Hematopoietic multipotent progenitor cell treated with erythropoietin and hydrocortisone succinate and interleukin-3 and kit ligand, for 6 days (in vitro differentiated cells): ENCODE results near the gene SLC46A3.

ENCODE experiments used
- DNase-seq: peaks from one replicate; pipeline ENCODE4 v3.0.0-alpha.2; 2015

SLC46A3 gene

DNA sequence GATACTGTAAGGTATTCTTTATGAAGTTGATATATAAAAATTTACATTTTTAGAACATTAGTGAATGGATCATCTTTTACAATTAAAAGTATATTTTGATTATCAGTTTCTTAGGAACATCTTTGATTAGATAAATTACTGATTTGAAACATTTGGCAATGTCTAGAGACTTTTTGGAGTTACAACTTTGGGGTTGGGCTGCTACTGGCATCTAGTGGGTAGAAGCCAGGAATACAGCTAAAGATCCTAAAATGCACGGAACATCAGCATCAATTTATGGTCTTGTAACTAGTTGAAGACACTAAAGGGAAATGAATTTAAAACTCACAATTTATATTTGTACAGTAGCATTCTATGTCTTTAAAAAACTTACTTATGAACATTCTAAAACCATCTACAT lies 40.0 kb downstream of the SLC46A3 start:
- peak; percentile 27 for DNase-seq

DNA sequence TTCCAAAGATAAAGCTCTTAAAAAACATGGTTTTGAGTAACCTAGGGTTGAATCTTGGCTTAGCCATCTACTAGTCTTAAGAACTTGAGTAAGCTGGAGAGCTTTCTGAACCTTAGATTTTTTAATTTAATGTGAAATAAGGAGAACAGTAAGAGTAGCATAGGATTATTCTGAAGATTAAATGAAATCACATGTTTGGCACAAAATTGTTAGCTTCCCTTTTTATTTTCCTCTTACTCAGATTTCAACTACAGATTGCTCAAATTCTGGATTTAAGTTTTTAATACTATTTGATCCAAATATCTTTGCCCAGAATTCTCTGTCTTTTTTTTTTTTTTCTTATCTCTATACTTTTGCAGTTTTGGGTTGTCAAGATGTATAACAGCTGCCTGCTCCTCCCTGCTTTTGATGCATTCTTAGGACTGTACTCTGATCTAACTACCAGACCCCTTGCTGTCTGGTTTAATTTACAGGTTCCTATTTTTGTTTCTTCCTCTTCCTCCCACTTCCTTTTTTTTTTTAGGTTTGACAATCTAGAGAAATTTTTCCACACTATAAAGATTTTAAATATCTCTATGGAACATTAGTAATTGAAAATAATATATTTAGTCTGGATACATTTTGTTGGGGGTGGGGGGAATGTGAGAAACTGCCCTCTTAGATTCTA lies 47.5 kb downstream of the SLC46A3 start:
- no peak for DNase-seq

DNA sequence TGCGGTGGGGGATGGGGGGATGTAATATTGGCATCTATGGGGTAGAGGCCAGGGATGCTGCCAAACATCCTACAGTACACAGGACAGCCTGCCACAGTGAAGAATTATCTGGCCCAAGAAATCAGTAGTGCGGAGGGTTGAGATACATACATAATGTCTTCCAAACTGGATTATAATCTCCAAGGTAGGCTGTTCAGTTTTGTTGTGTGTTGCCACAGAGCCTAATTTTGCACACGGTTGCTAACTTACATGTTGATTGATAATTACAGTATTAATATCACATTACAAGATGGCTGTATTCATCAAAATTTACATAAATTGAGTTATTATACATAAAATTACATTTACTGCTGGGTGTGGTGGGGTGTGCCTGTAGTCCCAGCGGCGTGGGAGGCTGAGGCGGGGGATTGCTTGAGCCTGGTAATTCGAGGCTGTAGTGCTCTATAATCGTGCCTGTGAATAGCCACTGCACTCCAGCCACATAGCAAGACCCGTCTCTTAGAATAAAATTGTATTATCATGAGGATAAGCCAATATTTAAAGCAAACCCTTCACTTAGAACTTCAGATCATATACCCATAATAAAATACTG lies 51.8 kb downstream of the SLC46A3 start:
- DNase-seq: no peak

DNA sequence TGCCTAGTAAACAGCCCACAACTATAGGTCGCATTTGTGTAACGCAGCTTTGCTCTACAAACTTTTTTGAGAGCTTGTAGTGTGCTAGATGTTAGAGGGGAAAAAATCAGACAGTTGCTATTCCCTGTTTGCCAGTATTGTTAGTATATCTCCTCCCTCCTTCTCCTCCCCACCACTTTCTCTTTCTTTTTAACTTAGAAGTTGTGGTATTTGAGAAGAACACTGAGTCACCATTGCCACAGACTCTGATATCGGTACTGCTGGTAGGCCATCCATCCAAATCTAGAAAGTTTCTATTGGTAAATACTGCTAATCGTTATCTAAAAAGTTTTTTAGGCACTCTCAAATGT lies 59.2 kb downstream of the SLC46A3 start:
- DNase-seq: peak; percentile 63

DNA sequence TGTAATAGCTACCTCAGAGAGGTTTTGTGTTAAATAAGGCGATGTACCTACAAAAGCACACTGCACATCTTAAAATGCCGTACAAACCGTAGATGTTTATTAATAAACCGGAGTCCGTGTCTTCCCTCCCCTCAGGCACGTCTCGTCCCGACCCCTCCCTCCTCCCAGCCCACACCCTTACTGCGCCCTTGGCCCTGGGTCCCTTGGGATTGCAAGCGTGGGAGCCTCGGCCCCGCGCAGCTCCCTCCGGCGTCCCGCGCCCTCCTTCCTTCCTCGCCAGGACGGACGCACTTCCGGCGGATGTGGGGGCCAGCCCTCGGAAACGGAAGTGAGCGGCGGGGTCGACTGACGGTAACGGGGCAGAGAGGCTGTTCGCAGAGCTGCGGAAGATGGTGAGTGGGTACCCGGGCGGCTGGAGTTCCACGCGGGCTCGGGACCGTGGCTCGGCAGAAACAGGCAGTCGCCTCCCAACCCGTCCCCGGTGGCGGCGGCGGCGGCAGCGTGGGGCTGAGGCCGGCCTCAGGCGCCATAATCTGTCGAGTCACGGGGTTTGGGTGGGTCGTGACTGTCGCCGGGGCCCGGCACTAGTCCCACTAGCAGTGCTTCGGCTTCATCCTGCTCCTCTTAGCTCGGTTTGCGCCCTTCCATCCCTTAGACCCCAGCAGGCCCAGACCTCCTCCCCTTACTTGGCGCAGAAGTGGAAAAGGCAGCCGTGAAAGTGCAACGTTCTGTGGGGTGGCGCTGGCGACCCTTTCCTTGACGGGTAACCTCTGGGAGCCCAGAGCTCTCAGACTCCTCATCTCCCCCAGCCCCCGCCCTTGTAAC lies 59.8 kb downstream of the SLC46A3 start, which contains the start of gene POMP:
POMP (plus strand) TSS at position 335 of the 825 bp plus-strand sequence; CDS start at position 390, 55 bp downstream.
- DNase-seq: peak; percentile 93

DNA sequence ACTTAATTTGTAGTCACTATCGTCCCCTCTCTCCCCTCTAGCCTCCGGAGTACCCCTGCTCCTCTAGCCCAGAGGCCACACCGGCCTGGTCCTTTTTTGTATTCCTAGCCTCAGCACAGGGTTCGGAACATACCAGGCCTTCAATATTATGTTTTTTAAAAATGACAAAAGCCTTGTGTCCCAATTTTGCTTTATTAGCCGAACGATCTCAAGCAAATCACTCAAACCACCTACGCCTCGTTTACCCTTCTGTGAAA lies 60.3 kb downstream of the SLC46A3 start:
- peak; percentile 32 for DNase-seq

DNA sequence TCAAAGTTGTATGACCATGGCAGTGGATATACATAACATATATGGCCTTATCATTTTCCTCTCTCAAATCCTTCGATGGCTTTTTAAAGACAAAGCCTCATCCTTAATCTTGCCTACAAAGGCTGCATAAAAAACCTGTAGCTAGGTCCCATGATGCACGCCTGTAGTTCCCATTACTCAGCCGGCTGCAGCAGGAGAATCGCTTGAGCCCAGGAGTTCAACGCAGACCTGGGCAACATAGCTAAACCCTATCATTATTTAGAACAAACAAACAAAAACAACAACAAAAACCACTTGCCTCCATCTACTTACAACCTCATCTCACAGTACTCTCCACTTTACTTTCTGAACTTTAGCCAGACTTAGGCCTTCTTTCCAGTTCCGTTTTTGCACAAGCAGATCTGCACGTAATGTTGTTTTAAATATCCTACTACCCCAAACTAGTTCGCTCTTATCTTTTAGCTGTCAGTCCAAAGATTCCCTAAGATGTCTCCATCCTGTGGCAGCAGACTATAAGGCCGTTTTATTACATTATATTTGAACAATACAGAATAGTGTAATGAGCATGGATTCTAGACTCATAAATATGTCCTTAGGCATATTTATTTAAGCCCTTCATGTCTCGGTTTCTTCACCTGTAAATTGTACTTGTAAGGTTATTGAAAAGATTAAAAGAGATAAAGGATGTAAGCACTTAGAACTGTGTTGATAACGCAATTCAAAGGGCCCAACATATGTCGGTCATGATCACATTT lies 60.8 kb downstream of the SLC46A3 start:
- peak; percentile 56 for DNase-seq

DNA sequence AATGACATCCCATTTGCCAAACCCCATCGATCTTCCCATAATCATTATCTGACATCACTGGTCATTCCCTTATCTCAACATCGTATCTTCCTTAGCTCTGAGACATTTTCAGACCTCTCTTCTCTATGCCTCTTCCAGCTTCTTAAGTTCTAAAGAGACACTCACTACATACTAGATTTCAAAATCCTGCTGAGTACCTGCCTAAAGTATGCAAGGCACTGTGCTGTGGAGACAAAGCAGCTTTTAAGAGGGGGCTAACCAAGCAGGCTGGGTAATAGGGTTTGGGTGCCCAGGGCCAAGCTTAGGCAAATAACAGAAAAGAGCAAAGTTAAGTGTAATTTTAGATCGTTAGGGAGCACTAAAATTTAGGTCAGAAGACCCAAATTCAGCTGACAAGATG lies 63.2 kb downstream of the SLC46A3 start:
- no peak for DNase-seq

DNA sequence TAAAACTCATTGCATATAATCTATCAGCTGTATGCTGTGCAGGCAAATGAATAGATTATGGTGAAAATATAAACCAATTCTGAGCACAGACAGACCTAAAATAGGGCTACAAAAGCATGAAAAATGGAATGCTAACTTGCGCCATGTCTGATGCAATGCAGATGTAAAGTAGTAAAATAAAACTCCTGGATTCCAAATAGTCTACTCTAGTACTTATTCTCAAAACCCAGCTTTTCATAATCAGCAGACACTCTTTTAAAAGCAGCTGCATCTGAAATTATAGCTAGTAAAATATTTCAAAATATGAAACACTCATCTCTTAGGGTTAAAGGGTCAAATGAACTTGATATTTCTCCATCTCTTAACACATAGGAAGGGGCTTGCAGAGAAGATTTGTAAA lies 64.5 kb downstream of the SLC46A3 start:
- no peak for DNase-seq

DNA sequence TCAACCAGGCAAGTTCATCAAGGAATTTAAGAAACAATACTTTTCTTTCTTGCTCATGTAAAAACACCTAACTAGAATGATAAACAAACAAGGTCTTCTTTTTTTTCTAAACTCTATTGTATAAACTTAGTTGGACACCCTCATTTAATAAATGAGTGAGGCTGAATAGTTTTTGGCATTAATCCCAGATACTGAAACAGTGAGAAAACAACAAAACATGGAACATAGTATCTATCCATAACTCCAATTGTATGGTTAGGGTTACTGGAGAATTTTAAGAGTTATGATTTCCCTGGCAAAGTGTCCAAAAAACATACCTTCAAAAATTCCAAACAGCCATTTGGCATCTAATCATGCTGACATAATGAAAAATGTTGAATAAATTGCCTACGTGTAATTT lies 65.7 kb downstream of the SLC46A3 start:
- DNase-seq: no peak

DNA sequence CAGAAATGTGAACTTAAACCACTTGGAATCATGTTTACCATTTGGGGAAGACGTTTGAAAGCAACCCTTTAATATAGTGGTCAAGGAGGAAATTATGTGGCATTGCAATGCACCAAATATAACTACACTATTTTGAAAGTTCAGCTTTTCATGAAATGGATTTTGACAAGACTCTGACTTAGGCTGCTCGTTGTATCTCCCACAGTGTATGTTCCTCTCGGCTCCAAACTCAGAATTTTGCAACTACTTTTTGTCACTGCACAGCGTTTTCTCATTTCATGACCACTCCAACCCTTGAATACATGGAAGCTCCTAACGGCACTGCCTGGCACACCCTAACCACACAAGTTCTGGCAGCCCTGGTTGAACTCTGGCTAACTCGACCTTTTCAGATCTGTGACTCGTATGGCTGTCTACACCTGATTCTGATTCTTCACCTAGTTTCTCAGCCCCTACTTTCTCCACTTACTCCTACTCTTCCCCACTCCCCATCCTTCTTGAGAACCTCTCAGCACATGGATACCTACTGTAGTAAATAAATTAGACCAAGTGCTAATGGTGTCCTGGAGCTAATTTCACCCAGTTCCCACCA lies 66.9 kb downstream of the SLC46A3 start:
- DNase-seq: no peak

DNA sequence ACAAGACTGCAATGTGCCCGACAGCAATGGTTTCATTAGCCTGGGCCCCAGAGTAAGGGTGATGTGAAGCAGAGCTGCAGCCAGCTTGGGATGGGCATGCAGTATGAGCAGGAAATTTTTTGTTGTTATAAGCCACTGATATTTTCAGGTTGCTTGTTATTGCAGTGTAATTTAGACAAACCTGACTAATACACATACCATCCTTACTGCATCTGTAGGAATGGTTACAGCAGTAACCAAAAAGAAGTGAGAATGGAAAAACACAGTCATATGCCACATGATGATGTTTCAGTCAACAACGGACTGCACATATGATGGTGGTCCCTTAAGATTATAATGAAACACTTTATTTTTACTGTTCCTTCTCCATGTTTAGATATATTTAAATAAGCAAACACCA lies 68.5 kb downstream of the SLC46A3 start:
- no peak for DNase-seq
